ENCODE results near the gene PRLR.

- TF ChIP-seq, protein P1, sequence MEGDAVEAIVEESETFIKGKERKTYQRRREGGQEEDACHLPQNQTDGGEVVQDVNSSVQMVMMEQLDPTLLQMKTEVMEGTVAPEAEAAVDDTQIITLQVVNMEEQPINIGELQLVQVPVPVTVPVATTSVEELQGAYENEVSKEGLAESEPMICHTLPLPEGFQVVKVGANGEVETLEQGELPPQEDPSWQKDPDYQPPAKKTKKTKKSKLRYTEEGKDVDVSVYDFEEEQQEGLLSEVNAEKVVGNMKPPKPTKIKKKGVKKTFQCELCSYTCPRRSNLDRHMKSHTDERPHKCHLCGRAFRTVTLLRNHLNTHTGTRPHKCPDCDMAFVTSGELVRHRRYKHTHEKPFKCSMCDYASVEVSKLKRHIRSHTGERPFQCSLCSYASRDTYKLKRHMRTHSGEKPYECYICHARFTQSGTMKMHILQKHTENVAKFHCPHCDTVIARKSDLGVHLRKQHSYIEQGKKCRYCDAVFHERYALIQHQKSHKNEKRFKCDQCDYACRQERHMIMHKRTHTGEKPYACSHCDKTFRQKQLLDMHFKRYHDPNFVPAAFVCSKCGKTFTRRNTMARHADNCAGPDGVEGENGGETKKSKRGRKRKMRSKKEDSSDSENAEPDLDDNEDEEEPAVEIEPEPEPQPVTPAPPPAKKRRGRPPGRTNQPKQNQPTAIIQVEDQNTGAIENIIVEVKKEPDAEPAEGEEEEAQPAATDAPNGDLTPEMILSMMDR (IDR thresholded peaks at IDR 0.05) = no peak
- TF ChIP-seq ZFX (IDR thresholded peaks at IDR 0.05; ENCODE audit: borderline replicate concordance) = no peak
Observed at GRCh38 chr5:35209862-35210261, 20.4 kb downstream of the PRLR start.

Measured in 22Rv1 (cell line).